Measurements from ENCODE around the gene GALNT17. TPM values are rescaled to one million over a fixed set of nuclear protein-coding genes. Genes with fewer than 3 reads are reported as not detected.

Gene GALNT17
- total RNA-seq, 4 donors from 2014 or later = 51.1 to 95.6 (median 69.8) TPM

- no peak for DNase-seq (ENCODE audit: extremely low spot score)
- no peak overlapping the region for H3K27ac ChIP-seq (replicated peaks in 1 of 4)
- H3K4me1 ChIP-seq = peaks cover 0 to 7% (median 0%) of the 10 kb centered on the region in 4 donors
- WGBS = 74% methylated on average over 4 of the region's 4 CpGs
- H3K36me3 ChIP-seq = no peaks in the 10 kb centered on the region
- no peaks in the 10 kb centered on the region for H3K27me3 ChIP-seq
- peaks cover 0 to 12% (median 7%) of the 10 kb centered on the region in 4 donors for H3K9me3 ChIP-seq
- no peak overlapping the region for H3K4me3 ChIP-seq
- TF ChIP-seq POLR2A (IDR thresholded peaks at IDR 0.05; ENCODE audit: low read depth) = no peak
- no peak for TF ChIP-seq POLR2AphosphoS5 (IDR thresholded peaks at IDR 0.05)
- intact Hi-C loops (cut with DNase I) = no loop called here
Measured at GRCh38 chr7:71645836-71646235, 513.9 kb downstream of the GALNT17 start.

GRCh38 chr7:71649812-71650211 lies 517.9 kb downstream of the GALNT17 start:
- Histone ChIP-seq H3K4me3 (no peak overlapping the region), H3K27me3 (no peaks in the 10 kb centered on the region), H3K4me1 (peaks cover 0 to 7% (median 0%) of the 10 kb centered on the region in 4 donors), H3K27ac (replicated peaks in 1 of 4) (no peak overlapping the region), H3K9me3 (peaks cover 0 to 12% (median 7%) of the 10 kb centered on the region in 4 donors), H3K36me3 (no peaks in the 10 kb centered on the region)
- TF ChIP-seq CTCF (IDR thresholded peaks at IDR 0.05) = no peak
- no peak for DNase-seq (ENCODE audit: extremely low spot score)
- WGBS = 100% methylated on average over 1 of the region's 1 CpG
- intact Hi-C loops (cut with DNase I) = no loop called here

- DNase-seq (ENCODE audit: extremely low spot score) = no peak
- no peak for TF ChIP-seq POLR2A (IDR thresholded peaks at IDR 0.05; ENCODE audit: low read depth)
- no peak for TF ChIP-seq EP300 (IDR thresholded peaks at IDR 0.05)
- H3K27ac ChIP-seq (replicated peaks in 1 of 4) = no peak overlapping the region
- no peaks in the 10 kb centered on the region for H3K36me3 ChIP-seq
- H3K4me1 ChIP-seq = peaks cover 0 to 7% (median 0%) of the 10 kb centered on the region in 4 donors
- intact Hi-C loops (cut with DNase I) = no loop called here
- H3K9me3 ChIP-seq = peaks cover 0 to 12% (median 7%) of the 10 kb centered on the region in 4 donors
- WGBS = 44% methylated on average over 2 of the region's 2 CpGs
- no peak overlapping the region for H3K4me3 ChIP-seq
- H3K27me3 ChIP-seq = no peaks in the 10 kb centered on the region
Measured at GRCh38 chr7:71650653-71651337, 518.9 kb downstream of the GALNT17 start.

- intact Hi-C loops (cut with DNase I) = no loop called here
Measured at GRCh38 chr7:71652510-71652909, 520.6 kb downstream of the GALNT17 start.

GRCh38 chr7:71657386-71657785 lies 525.4 kb downstream of the GALNT17 start:
- TF ChIP-seq POLR2AphosphoS5 (IDR thresholded peaks at IDR 0.05) (no peak), POLR2A (IDR thresholded peaks at IDR 0.05; ENCODE audit: low read depth) (no peak), CTCF (IDR thresholded peaks at IDR 0.05) (no peak), EP300 (IDR thresholded peaks at IDR 0.05) (no peak)
- peaks cover 0 to under 1% (median 0%) of the 10 kb centered on the region in 4 donors for H3K9me3 ChIP-seq

More at GRCh38 chr7:71652510-71652909, 520.6 kb downstream of the GALNT17 start:
- TF ChIP-seq POLR2A (IDR thresholded peaks at IDR 0.05; ENCODE audit: low read depth) (no peak), EP300 (IDR thresholded peaks at IDR 0.05) (no peak), CTCF (IDR thresholded peaks at IDR 0.05) (no peak), POLR2AphosphoS5 (IDR thresholded peaks at IDR 0.05) (no peak)
- WGBS = 86% methylated on average over 8 of the region's 8 CpGs
- H3K36me3 ChIP-seq = no peaks in the 10 kb centered on the region
- no peak for DNase-seq (ENCODE audit: extremely low spot score)
- H3K4me3 ChIP-seq = no peak overlapping the region
- no peak overlapping the region for H3K27ac ChIP-seq (replicated peaks in 1 of 4)
- H3K9me3 ChIP-seq = peaks cover 0 to 12% (median 7%) of the 10 kb centered on the region in 4 donors
- H3K4me1 ChIP-seq = peaks cover 0 to 7% (median 0%) of the 10 kb centered on the region in 4 donors
- H3K27me3 ChIP-seq = no peaks in the 10 kb centered on the region

More at GRCh38 chr7:71657386-71657785, 525.4 kb downstream of the GALNT17 start:
- Histone ChIP-seq H3K36me3 (no peaks in the 10 kb centered on the region), H3K27me3 (no peaks in the 10 kb centered on the region), H3K4me3 (no peak overlapping the region), H3K4me1 (no peaks in the 10 kb centered on the region), H3K27ac (replicated peaks in 1 of 4) (no peak overlapping the region)
- no peak for DNase-seq (ENCODE audit: extremely low spot score)
- WGBS = 70% methylated on average over 1 of the region's 1 CpG
- intact Hi-C loops (cut with DNase I) = no loop called here

Data from esophagus muscularis mucosa (tissue), 4 donors.